Endodermal cell (in vitro differentiated cells): ENCODE measurements around the gene GPC6. TPM values are rescaled to one million over a fixed set of nuclear protein-coding genes. Genes with fewer than 3 reads are reported as not detected.

Source experiments
- DNase-seq: peaks from one replicate; pipeline ENCODE4 v3.0.0-alpha.2; 2017
- H3K27ac ChIP-seq: 2 replicates; pipeline ENCODE4 v1.5.1; 2013; ENCODE audit warnings: mild to moderate bottlenecking, low read depth, low read length, moderate library complexity
- H3K27me3 ChIP-seq: 2 replicates; pipeline ENCODE4 v1.6.1; 2013; ENCODE audit warnings: mild to moderate bottlenecking, low read length, moderate library complexity; ENCODE audit not compliant: insufficient read depth, control insufficient read depth, poor library complexity, severe bottlenecking
- H3K36me3 ChIP-seq: 2 replicates; pipeline ENCODE4 v1.7.0; 2013; ENCODE audit warnings: mild to moderate bottlenecking, low read length, moderate library complexity; ENCODE audit not compliant: control insufficient read depth, insufficient read depth
- H3K4me1 ChIP-seq: one replicate; pipeline ENCODE4 v1.7.0; 2013; ENCODE audit warnings: low read length; ENCODE audit not compliant: control insufficient read depth, insufficient read depth
- H3K4me3 ChIP-seq: 2 replicates; pipeline ENCODE4 v1.5.1; 2013; ENCODE audit warnings: mild to moderate bottlenecking, low read length, moderate library complexity
- H3K9ac ChIP-seq: 2 replicates; pipeline ENCODE4 v1.6.1; 2013; ENCODE audit warnings: mild to moderate bottlenecking, low read length, moderate library complexity; ENCODE audit not compliant: poor library complexity, severe bottlenecking; ENCODE audit errors: extremely low read depth
- H3K9me3 ChIP-seq: 2 replicates; pipeline ENCODE4 v1.6.1; 2013; ENCODE audit warnings: mild to moderate bottlenecking, low read length, moderate library complexity; ENCODE audit not compliant: control insufficient read depth
- H3K27ac Mint-ChIP-seq: 2 replicates; pipeline ENCODE4 v1.8.0; 2020; ENCODE audit warnings: mixed read lengths
- H3K27me3 Mint-ChIP-seq: 2 replicates; pipeline ENCODE4 v1.8.0; 2021; ENCODE audit warnings: mild to moderate bottlenecking, mixed read lengths; ENCODE audit not compliant: insufficient read depth
- H3K36me3 Mint-ChIP-seq: 2 replicates; pipeline ENCODE4 v1.8.0; 2020; ENCODE audit warnings: low read depth, mixed read lengths
- H3K4me1 Mint-ChIP-seq: 2 replicates; pipeline ENCODE4 v1.8.0; 2020; ENCODE audit warnings: mixed read lengths
- H3K4me3 Mint-ChIP-seq: 2 replicates; pipeline ENCODE4 v1.8.0; 2020; ENCODE audit warnings: mild to moderate bottlenecking, moderate library complexity, mixed read lengths
- H3K9me3 Mint-ChIP-seq: 2 replicates; pipeline ENCODE4 v1.8.0; 2020; ENCODE audit warnings: mild to moderate bottlenecking, mixed read lengths
- WGBS, 2 experiments: methylation state at CpG; one replicate each; pipeline versions ENCODE4 v1.1.5 to v1.1.7; 2013; ENCODE audit warnings: missing lambda C conversion rate in 2 of 2, mixed read lengths in 1 of 2; ENCODE audit not compliant: insufficient coverage in 1 of 2, insufficient read length in 1 of 2; 5-methylcytosine and 5-hydroxymethylcytosine counted together
- total RNA-seq, 2 donors: library from RNA; stranded (reverse); fragmentation: NEBNext Ultra II Directional in 1 of 2; extraction: Animal tissue kit (Norgen Biotek cat#: 25700) in 1 of 2; gene quantifications; 2 replicates in 1 of 2; 3 replicates in 1 of 2; pipeline ENCODE4 v1.2.1, GENCODE V29; 2021
- TF ChIP-seq, protein P1 (sequence below): fragments of 200-600 bp; sonication (generic); conservative IDR thresholded peaks from 2 replicates; pipeline ENCODE4 v1.5.0; 2021; ENCODE audit warnings: antibody characterized with exemption, mild to moderate bottlenecking

The GPC6 gene
- total RNA-seq, 2 donors from 2014 or later, result 69.6 to 80.4 TPM

DNA sequence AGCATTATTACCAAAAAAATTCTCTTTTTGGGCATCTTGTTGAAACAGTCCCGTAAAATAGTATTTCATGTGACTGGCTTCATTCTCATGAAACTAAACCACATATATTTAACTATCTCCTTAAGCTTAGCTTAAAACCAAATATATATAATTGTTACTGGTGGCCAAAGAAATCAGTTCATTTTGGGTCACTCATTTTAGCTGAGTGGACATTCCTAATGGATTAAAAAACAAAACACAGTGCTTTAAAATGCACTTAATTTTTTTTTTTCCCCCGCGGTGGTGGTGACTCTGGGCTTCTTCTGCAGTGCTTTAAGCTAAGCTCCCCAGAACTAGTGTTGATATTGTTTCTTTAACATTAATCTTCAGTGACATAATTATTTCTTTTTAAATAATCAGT is 540.1 kb downstream of the GPC6 start:
- H3K9ac ChIP-seq, result no peak overlapping the region
- no peaks in the 10 kb centered on the region for H3K4me1 ChIP-seq
- H3K27ac ChIP-seq, result no peak overlapping the region
- 80 to 83% methylated on average over 1 to 2 of the region's 3 CpGs for whole genome bisulfite sequencing, 2 experiments
- Mint-ChIP-seq H3K27me3 (no peaks in the 10 kb centered on the region), H3K36me3 (peaks cover 23% of the 10 kb centered on the region), H3K4me1 (peaks cover 7% of the 10 kb centered on the region), H3K9me3 (peaks cover 31% of the 10 kb centered on the region), H3K27ac (no peak overlapping the region), H3K4me3 (no peak overlapping the region)
- TF ChIP-seq, protein P1, sequence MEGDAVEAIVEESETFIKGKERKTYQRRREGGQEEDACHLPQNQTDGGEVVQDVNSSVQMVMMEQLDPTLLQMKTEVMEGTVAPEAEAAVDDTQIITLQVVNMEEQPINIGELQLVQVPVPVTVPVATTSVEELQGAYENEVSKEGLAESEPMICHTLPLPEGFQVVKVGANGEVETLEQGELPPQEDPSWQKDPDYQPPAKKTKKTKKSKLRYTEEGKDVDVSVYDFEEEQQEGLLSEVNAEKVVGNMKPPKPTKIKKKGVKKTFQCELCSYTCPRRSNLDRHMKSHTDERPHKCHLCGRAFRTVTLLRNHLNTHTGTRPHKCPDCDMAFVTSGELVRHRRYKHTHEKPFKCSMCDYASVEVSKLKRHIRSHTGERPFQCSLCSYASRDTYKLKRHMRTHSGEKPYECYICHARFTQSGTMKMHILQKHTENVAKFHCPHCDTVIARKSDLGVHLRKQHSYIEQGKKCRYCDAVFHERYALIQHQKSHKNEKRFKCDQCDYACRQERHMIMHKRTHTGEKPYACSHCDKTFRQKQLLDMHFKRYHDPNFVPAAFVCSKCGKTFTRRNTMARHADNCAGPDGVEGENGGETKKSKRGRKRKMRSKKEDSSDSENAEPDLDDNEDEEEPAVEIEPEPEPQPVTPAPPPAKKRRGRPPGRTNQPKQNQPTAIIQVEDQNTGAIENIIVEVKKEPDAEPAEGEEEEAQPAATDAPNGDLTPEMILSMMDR, result no peak
- DNase-seq, result no peak
- H3K4me3 ChIP-seq, result no peak overlapping the region
- H3K27me3 ChIP-seq, result no peaks in the 10 kb centered on the region
- peaks cover 26% of the 10 kb centered on the region for H3K9me3 ChIP-seq
- peaks cover 23% of the 10 kb centered on the region for H3K36me3 ChIP-seq

- no peaks in the 10 kb centered on the region for H3K27me3 ChIP-seq
- H3K9me3 ChIP-seq, result peaks cover 20% of the 10 kb centered on the region
- peaks cover 17% of the 10 kb centered on the region for H3K36me3 ChIP-seq
- Mint-ChIP-seq H3K9me3 (peaks cover 25% of the 10 kb centered on the region), H3K4me1 (peaks cover 7% of the 10 kb centered on the region), H3K27ac (no peak overlapping the region), H3K27me3 (no peaks in the 10 kb centered on the region), H3K36me3 (peaks cover 17% of the 10 kb centered on the region), H3K4me3 (no peak overlapping the region)
- no peak overlapping the region for H3K9ac ChIP-seq
- 83 to 88% methylated on average over 8 to 10 of the region's 10 CpGs for WGBS, 2 experiments
- TF ChIP-seq, protein P1, result no peak
- H3K4me1 ChIP-seq, result no peaks in the 10 kb centered on the region
- H3K4me3 ChIP-seq, result no peak overlapping the region
- H3K27ac ChIP-seq, result no peak overlapping the region
- no peak for DNase-seq
These were observed 540.7 kb downstream of the GPC6 start for GRCh38 chr13:93767180-93767916.

GRCh38 chr13:93767917-93768409 is 541.4 kb downstream of the GPC6 start:
- no peak for DNase-seq
- H3K27ac Mint-ChIP-seq, result no peak overlapping the region
- no peaks in the 10 kb centered on the region for H3K4me1 ChIP-seq
- H3K4me3 ChIP-seq, result no peak overlapping the region
- TF ChIP-seq, protein P1, result no peak
- no peak overlapping the region for H3K27ac ChIP-seq
- H3K27me3 ChIP-seq, result no peaks in the 10 kb centered on the region
- H3K4me1 Mint-ChIP-seq, result peaks cover 7% of the 10 kb centered on the region
- H3K9me3 ChIP-seq, result peaks cover 14% of the 10 kb centered on the region
- H3K27me3 Mint-ChIP-seq, result no peaks in the 10 kb centered on the region
- 90% methylated on average over 3 to 4 of the region's 4 CpGs for WGBS, 2 experiments
- peaks cover 11% of the 10 kb centered on the region for H3K36me3 ChIP-seq
- no peak overlapping the region for H3K9ac ChIP-seq
- peaks cover 18% of the 10 kb centered on the region for H3K9me3 Mint-ChIP-seq
- peaks cover 11% of the 10 kb centered on the region for H3K36me3 Mint-ChIP-seq
- no peak overlapping the region for H3K4me3 Mint-ChIP-seq
